Brain pericyte (primary cell): ENCODE results near the gene MEF2C.

Source experiments
- DNase-seq: peaks from one replicate; pipeline ENCODE4 v3.0.0-alpha.2; 2012; ENCODE audit warnings: low read depth, low spot score

MEF2C gene

GRCh38 chr5:88829054-88829453 is 53.9 kb downstream of the MEF2C start:
- no peak for DNase-seq

- DNase-seq: no peak
Measured at GRCh38 chr5:88827997-88828396, 55.0 kb downstream of the MEF2C start.

DNA sequence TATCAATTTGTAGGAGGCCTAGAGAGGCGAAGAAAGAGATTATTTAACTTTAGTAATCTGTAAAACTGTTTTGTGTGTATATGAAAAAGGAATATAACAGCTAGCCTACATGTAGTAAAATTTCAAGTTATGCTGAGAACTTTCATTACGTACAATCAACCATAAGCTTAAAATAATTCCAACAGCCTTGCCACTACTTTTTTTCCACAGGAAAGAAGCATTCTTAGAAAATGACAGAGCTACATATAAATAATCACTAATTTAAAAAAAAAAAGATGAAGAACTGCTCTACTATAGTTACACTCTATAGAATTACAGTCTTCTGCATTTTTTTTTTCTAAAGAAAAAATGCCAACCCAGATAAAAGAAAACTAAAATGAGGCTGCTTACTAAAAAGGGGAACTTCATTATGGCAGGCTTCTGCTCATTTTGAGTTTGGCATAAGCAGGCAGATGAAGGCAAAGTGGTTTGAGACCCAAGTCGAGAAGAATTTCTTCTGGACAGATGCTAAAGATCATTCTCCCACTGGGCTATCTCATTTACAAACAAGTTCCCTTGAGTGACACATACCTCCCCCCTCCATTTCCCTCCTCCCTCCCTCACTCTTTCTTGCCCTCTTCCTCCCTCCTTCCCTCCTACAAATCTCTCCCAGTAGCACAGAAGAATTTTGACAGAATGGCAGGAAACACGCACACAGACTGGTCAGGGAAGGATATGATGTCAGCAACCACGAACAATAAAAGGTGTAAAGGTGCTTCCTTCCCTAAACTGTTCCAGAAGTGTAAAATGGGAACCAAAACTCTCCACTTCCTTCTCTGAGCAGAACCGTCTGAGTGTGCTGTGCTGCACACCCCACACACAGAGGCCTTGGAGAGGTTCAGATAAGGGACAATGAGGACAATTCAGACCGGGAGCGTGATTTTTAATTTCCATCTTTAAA is 56.1 kb downstream of the MEF2C start:
- DNase-seq: no peak

DNA sequence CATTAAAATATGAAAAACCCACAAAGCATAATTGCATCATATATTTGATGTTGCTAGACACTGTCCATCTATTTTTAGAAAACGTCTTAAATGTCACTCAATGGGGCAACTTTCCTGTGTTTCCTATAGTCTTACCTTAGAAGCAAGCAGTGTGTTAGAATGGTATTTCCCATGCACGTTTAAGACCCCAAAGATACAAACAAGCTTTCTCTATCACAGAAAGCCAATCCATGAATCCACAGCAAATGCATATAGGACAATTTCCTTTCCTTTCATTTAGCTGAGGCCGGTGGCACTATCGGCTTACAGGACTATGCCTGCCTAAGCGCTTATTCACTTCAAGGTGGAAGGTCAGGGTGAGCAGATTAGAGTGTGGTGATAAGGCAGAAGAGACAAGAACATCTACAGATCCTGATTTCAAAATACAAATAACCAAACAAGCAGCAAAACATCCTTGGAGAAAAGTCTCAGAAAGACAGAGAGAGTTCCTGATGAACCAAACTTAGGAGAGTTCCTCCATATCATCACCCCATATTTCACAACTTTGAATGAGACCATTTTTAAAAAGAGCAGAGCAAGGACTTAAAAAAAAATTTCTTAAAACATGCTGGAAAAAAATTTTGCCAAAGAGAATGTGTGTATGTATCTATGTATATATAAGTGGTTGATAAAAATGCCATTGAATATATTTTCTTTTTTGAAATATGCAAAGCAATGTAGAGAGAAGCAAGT is 57.2 kb downstream of the MEF2C start:
- no peak for DNase-seq

DNA sequence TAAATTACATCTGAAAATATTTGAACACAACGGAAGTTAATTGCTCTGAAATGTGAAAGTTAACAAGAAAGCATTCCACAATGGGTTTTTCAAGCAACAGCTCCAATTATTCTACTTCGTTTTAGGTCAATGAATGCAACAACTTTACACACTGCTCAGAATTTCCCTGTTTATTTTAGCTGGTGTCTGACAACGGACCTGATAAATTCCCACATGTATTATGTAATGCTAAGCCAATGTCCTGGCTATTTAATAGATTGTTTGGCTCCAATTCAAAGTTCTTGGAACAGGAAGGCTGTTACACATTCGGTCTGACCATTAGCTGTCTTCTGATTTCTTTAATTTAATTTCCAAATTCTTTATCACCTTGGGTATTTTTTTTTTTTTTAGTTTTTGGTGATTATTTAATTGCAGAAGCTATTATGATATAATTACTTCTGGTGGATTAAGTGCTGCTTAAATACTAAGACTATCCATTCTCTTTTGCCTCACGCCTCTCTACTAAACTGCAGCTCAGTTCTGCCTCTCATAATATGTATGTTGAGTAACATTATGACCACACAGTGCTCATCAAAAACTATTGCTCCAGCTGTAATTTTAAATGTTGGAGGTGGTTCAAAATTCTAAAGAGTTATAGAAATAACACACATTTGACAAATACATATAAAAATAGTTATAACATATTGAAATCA is 57.9 kb downstream of the MEF2C start:
- DNase-seq: no peak

DNA sequence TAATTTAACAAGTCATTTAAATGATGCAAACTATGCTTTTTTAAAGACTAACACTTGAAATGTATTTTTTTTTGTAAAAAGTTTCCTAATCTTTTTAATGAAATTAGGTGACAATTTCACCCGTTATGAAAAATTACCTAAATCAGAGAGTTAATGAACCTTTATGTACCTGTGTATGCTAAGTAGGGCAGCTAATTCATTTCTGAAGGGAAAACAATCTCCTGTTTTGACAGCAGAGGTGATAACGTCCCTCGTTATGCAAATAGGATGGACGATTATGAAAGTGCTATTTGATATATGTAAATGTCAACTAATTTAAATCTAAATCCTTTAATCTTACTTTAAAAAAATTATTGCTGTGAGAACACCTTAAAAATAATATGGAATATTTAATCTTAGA is 58.8 kb downstream of the MEF2C start:
- DNase-seq: no peak

DNA sequence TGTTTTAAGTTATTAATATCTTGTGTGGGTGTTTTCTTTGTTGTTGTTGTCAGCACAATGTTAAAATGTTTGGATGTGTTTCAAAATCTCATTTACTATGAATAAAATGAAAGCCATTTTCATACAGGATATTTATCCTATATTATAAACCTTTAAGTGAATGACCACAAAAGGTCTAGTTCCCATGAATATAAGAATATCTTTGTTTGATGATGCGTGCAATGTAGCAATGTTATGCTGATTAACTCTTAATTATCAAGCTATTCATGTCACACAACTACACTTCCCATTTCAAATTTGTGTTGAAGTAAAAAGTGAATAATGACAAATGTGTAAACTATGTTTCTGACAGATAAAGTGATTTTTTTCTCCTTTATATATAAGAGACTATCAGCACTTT is 59.8 kb downstream of the MEF2C start:
- DNase-seq: no peak

DNA sequence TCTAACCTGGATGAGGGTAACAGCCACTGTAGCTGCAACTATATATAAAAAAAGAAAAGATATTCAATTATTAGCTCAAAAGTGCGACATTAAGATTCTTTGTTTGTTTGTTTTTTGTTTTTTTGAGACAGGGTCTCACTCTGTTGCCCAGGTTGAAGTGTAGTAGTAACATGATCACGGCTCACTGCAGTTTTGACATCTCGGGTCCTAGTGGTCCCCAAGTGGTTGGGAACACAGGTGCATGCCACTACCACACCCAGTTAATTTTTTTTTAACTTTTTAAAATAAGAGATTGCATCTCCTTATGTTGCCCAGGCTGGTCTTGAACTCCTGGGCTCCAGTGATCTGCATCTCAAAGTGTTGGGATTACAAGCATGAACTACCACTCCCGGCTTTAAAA is 61.8 kb downstream of the MEF2C start:
- DNase-seq: no peak

GRCh38 chr5:88820581-88820980 is 62.4 kb downstream of the MEF2C start:
- no peak for DNase-seq

DNA sequence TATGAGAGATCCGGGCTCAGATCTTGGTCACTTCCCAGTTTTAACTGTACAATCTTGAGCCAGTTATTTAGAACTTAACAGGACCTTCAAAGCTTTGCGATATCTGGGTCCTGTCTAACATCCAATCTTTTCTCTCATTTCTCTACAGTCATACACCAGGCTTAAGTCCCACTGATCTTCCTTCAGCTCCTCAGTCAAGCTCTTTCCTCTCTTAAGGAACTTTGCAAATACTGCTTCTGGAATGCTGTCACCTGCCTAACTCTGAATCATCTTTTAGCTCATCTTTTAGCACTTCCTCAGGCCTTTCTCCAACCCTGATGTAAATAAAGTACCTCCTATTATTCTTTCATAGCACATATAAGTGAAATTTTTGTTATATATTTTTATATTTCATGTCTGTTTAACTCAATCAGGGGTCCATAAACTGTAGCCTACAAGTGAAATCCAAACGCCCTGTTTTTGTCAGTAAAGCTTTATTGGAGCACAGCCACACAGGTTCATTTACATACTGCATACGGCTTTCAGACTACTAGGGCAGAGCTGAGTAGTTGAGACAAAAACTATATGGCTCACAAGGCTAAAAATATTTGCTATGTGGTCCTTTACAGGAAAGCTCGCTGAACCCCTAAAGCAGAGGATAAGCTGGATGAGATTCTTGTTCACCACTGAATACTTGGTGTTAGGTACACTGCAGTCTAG is 63.5 kb downstream of the MEF2C start:
- no peak for DNase-seq

GRCh38 chr5:88818296-88818695 is 64.7 kb downstream of the MEF2C start:
- no peak for DNase-seq

- no peak for DNase-seq
Measured at GRCh38 chr5:88816195-88816594, 66.8 kb downstream of the MEF2C start.

GRCh38 chr5:88815050-88815789 is 67.8 kb downstream of the MEF2C start:
- DNase-seq: no peak

DNA sequence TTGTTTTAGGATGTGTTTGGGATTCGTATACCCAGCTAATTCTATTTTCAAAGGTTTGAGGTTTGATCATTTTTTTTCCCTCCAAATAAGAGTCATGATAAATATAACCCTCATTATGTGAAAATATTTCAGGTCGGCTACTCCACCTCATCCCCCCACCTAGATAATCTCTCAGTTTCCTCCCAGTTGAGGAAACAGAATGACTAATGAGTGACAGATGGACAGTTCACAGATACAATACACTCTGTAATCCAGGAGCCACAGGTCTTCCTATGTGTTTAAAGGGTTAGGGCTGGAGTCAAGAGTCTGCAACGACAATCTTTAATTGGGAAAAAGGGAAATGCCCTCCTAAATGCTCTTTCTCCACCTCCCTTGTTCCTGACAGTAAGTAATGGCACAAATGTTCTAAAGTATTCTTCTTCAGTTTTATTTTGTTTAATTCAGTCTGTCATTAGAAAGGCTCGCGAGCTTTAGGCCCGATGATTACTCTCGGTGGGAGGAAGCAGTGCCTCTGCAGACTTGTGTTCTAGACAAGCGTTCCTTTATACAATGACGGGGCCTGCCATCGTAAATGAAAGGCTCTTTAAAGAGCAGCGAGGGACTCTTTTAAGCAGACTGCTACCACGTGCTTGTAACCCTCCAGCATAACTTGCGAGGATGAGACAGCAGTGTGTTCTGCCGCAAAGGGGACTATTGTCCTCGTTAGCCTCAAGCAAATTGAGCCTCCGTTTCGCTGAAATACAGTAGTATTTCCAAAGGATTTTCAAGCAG is 69.0 kb downstream of the MEF2C start:
- DNase-seq: no peak

GRCh38 chr5:88813244-88813643 is 69.7 kb downstream of the MEF2C start:
- no peak for DNase-seq

- DNase-seq: no peak
Measured at GRCh38 chr5:88808153-88808552, 74.8 kb downstream of the MEF2C start.

GRCh38 chr5:88807327-88807726 is 75.7 kb downstream of the MEF2C start:
- DNase-seq: no peak

DNA sequence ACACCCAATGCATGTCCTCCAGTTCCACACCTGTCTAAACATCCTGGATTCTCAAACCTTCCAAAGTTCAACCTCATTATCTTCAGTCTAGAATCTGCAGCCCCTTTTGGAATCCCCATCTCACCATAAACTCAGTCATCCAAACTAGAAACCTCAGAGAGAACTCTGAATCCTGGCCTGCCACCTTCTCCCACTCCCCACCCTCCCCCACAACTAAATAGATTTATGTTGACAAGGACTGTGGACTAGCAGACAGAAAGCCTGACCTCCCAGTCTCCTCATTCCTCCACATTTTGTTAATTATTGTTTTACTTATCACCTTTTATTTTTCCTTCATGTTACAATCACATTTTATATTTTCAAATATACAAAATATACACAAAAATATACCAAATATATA is 76.6 kb downstream of the MEF2C start:
- no peak for DNase-seq

- DNase-seq: no peak
Measured at GRCh38 chr5:88805151-88805784, 77.7 kb downstream of the MEF2C start.

DNA sequence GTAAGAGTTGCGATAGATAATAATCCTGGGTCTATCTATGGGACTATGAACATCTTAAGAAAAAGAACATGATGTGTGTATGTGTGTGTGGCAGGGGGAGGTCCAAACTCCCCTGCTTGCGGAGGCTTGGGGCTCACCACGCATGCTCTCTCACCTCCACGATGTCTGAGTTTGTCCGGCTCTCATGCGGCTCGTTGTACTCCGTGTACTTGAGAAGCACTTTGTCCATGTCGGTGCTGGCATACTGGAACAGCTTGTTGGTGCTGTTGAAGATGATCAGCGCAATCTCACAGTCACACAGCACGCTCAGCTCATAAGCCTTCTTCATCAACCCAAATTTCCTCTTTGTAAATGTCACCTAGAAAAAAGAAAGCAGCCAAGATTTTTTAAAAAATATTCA is 78.5 kb downstream of the MEF2C start:
- DNase-seq: no peak
